Skeletal muscle tissue (tissue), 4 donors: ENCODE results near the gene BUB1B. TPM values are rescaled to one million over a fixed set of nuclear protein-coding genes. Genes with fewer than 3 reads are reported as not detected.

Experiments used
- H3K27ac ChIP-seq: one replicate; pipeline ENCODE4 v1.7.0; 2013; ENCODE audit warnings: mild to moderate bottlenecking, low read depth, low read length, inconsistent platforms
- H3K27me3 ChIP-seq, 3 donors: one replicate each; pipeline ENCODE4 v1.7.0; 2013; ENCODE audit warnings: low read length in 3 of 3; ENCODE audit not compliant: control insufficient read depth in 3 of 3, insufficient read depth in 3 of 3
- H3K36me3 ChIP-seq, 3 donors: one replicate each; pipeline ENCODE4 v1.7.0; 2013; ENCODE audit warnings: low read length in 3 of 3; ENCODE audit not compliant: control insufficient read depth in 3 of 3, insufficient read depth in 3 of 3
- H3K4me1 ChIP-seq, 3 donors: one replicate each; pipeline ENCODE4 v1.7.0; 2013; ENCODE audit warnings: low read length in 3 of 3, mild to moderate bottlenecking in 3 of 3; ENCODE audit not compliant: control insufficient read depth in 3 of 3, insufficient read depth in 3 of 3
- H3K4me3 ChIP-seq, 3 donors: one replicate each; pipeline ENCODE4 v1.7.0; 2013; ENCODE audit warnings: low read length in 3 of 3
- H3K9ac ChIP-seq, 3 donors: one replicate each; pipeline ENCODE4 v1.7.0; 2013; ENCODE audit warnings: low read length in 3 of 3, mild to moderate bottlenecking in 3 of 3, moderate library complexity in 2 of 3, low read depth in 1 of 3
- H3K9me3 ChIP-seq, 3 donors: one replicate each; pipeline ENCODE4 v1.7.0; 2013; ENCODE audit warnings: low read length in 3 of 3; ENCODE audit not compliant: control insufficient read depth in 3 of 3
- total RNA-seq: library from RNA; depleted of rRNA; stranded (reverse); fragments of >200 nt; gene quantifications from one replicate; pipeline ENCODE4 v1.2.3, GENCODE V29; 2014
- donor health status: Osteomylitis.

The BUB1B gene
- total RNA-seq, 1 donor from 2014 or later = 8.4 TPM

DNA sequence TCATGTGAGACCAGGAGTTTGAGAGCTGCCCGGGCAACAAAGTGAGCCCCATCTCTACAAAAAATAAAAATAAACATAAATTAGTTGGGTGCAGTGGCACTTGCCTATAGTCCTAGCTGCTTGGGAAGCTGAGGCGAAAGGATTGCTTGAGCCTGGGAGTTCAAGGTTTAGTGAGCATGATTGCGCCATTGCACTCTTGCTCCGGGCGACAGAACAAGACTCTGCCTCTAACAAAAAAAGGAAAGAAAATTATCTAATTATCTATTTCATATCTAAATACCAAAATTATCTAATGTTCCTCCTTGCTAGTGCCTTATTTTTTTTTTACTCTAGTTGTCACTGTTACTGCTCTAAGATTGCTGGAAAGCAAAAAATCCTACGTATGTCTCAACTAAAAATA, 61.3 kb downstream of the BUB1B start:
- Histone ChIP-seq H3K9ac (no peak overlapping the region), H3K36me3 (no peaks in the 10 kb centered on the region), H3K4me3 (no peak overlapping the region), H3K4me1 (peaks cover 0 to 3% (median 0%) of the 10 kb centered on the region in 3 donors), H3K27me3 (no peaks in the 10 kb centered on the region), H3K27ac (no peak overlapping the region), H3K9me3 (no peaks in the 10 kb centered on the region)

DNA sequence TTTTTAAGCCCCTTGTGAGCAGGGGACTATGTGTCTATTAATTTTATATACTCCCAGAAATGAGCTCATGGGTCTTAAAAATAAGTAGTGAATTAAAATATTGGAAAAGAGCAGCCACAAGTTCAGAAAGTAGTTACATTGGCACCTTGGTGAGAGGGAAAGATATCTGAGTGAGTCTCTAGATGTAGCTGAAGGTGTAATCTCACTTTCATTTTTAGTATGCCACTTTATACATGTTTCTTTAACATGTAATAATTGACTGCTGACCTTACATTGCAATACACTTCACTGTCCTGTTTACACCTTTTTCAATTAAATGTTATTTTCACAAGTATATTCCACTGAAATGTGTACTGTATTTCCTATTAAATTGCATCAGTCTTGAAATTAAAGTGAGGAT, 65.9 kb downstream of the BUB1B start:
- H3K27me3 ChIP-seq = no peaks in the 10 kb centered on the region
- no peaks in the 10 kb centered on the region for H3K9me3 ChIP-seq
- H3K27ac ChIP-seq = no peak overlapping the region
- no peaks in the 10 kb centered on the region for H3K36me3 ChIP-seq
- no peak overlapping the region for H3K4me3 ChIP-seq
- no peaks in the 10 kb centered on the region for H3K4me1 ChIP-seq
- no peak overlapping the region for H3K9ac ChIP-seq

DNA sequence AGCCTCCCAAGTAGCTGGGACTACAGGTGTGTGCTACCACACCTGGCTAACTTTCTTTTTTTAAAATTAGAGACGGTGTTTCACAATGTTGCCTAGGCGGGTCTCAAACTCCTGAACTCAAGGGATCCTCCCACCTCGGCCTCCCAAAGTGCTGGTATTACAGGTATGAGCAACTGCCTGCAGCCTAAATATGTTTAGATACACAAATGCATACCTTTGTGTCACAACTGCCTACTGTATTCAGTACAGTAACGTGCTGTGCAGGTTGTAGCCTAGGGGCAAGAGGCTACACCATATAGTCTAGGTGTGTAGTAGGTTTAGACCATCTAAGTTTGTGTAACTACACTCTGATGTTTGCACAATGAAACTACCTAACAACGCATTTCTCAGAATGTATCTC, 68.4 kb downstream of the BUB1B start:
- Histone ChIP-seq H3K9me3 (no peaks in the 10 kb centered on the region), H3K36me3 (no peaks in the 10 kb centered on the region), H3K9ac (no peak overlapping the region), H3K4me3 (no peak overlapping the region), H3K4me1 (no peaks in the 10 kb centered on the region), H3K27ac (no peak overlapping the region), H3K27me3 (no peaks in the 10 kb centered on the region)

DNA sequence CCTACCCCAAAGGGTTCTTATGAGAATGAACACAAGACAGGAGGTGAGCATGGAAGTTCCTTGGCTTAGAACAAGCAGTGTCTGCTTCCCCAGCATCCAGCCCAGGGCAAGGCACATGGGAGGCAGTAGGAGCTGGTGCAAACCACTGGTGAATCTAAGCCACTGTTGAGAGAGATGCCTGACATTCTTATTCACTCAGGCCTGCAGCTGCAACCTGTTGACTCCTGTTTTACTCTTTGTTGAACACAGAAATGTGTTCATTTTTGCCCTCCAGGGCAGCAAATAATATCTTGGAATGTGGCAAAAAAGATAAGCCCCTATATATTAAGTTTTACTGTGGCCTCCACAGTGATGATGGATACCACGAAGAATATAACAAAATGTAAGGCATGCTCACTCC, 69.1 kb downstream of the BUB1B start:
- no peaks in the 10 kb centered on the region for H3K4me1 ChIP-seq
- no peak overlapping the region for H3K4me3 ChIP-seq
- H3K27ac ChIP-seq = no peak overlapping the region
- no peaks in the 10 kb centered on the region for H3K36me3 ChIP-seq
- no peaks in the 10 kb centered on the region for H3K9me3 ChIP-seq
- H3K27me3 ChIP-seq = no peaks in the 10 kb centered on the region
- H3K9ac ChIP-seq = no peak overlapping the region

DNA sequence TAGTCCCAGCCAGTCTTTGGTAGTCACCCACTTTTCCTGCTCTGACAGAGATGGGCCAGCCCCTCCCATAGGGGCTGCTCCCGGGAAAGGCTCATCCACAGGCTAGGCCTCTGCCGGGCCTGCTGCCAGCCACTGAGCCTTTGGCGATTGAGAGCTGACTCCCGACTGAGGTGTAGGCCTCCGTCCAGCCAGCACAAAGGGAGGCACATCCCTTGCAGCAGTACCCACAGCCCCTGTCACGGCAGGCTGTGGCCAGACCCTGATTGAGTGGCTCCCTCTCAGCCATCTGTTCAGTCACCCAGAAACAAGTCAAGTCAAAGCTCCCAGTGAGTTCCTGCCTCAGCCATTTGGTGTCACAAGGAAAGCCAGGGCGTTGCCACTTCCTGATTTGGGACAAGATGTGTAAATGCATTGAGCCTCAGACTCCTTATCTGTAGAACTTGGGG, 71.8 kb downstream of the BUB1B start:
- H3K9ac ChIP-seq = no peak overlapping the region

DNA sequence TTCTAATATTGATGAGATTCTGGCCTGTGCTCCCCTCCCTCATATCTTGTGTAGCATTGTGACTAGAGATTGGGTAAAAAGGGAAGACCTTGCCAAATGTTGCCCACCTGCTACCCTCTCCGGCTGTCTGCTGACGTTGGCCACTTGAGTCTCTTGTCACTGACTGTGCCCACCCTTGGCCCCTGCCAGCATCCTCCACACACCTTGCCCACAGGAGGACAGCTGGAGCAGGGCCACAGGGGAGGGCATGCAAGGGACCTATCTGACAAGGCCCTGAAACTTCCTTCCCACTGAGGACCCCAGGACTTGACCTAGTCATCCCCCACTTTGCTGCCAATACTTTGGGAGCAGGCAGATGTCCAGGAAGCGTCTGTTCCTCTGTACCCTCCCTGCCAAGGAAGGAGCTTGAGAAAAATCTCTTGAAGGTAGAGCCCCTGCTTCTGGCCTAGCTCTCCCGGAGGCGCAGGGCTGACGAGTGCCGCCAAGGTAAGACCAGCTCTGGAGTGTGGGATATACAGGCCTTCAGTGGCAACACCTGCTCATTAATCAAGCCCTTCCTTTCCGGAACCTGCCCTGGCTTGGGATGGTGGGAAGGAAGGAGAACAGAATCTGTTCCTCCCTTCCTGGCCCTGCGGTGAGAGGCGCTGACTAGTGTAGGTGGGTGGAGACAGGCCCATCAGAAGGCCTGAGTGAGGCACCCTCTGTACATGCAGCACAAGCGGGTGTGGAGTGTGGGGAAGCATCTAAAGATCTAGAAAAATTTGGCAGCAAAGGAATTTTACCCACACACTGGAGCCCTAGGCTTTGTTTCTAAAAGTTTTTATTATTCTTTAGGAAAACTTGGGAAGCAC, 73.1 kb downstream of the BUB1B start:
- H3K27ac ChIP-seq = no peak overlapping the region
- H3K9me3 ChIP-seq = no peaks in the 10 kb centered on the region
- no peak overlapping the region for H3K4me3 ChIP-seq
- peaks cover 0 to 10% (median 0%) of the 10 kb centered on the region in 3 donors for H3K27me3 ChIP-seq
- no peaks in the 10 kb centered on the region for H3K36me3 ChIP-seq
- H3K4me1 ChIP-seq = peaks cover 0 to 5% (median 5%) of the 10 kb centered on the region in 3 donors
- no peak overlapping the region for H3K9ac ChIP-seq

More for the DNA sequence above, 71.8 kb downstream of the BUB1B start:
- Histone ChIP-seq H3K4me3 (no peak overlapping the region), H3K9me3 (no peaks in the 10 kb centered on the region), H3K27me3 (no peaks in the 10 kb centered on the region), H3K27ac (no peak overlapping the region), H3K36me3 (no peaks in the 10 kb centered on the region), H3K4me1 (no peaks in the 10 kb centered on the region)

DNA sequence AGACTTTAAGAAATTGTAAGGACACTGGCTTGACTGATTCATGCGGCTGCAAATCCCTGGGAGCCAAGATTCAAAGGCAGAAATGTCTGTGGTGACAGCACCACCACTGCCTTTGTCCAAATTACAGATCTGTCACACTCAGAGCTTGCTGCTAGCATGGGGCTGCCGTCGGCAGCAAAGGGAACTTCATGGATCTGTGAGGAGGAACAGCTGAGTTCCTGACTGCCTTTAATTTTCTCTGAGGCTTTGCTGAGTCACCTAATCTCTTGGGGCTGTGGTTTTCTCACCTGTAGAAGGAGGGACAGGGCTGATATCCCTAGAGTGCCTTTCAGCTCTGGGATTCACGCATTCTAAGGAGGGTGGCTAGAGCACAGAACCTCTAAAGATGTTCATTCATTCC, 73.9 kb downstream of the BUB1B start:
- Histone ChIP-seq H3K9me3 (no peaks in the 10 kb centered on the region), H3K36me3 (no peaks in the 10 kb centered on the region), H3K27ac (no peak overlapping the region), H3K4me3 (no peak overlapping the region), H3K9ac (no peak overlapping the region), H3K27me3 (peaks cover 3 to 18% (median 8%) of the 10 kb centered on the region in 3 donors), H3K4me1 (peaks cover 5 to 11% (median 8%) of the 10 kb centered on the region in 3 donors)

DNA sequence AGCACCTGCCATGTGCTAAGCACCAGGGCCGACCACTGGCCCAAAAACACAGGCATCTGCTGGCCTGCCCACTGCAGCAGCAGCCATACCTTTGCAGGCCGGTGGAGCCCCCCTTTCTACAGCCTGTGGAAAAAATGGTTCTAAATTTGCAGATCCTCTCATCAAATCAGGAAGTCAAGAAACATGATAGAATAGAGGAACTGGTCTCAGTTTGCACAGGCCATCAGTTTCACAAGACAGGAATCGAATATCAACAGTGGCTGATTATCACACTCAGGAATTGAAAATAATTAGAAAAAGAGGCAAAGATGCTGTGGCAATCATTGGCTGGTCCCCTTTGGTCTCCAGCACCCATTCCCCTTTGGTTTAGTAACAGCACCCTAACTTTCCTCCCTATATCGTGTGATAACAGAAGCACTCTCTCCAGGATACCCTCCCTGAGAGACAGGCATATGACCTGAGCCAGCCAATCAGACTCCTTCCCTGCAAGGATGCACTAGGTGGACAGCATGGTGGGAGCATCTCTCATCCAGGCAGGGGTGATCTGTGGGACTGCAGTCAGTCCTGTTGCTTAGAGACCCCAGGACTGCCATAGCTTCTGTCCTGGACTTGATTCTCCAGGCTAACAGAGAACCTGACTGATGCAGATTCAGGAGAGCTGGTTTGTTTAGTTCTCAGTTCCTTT, 74.5 kb downstream of the BUB1B start:
- Histone ChIP-seq H3K27ac (no peak overlapping the region), H3K27me3 (peaks cover 6 to 24% (median 10%) of the 10 kb centered on the region in 3 donors), H3K9me3 (no peaks in the 10 kb centered on the region), H3K4me3 (no peak overlapping the region), H3K36me3 (no peaks in the 10 kb centered on the region), H3K9ac (no peak overlapping the region), H3K4me1 (peaks cover 5 to 11% (median 8%) of the 10 kb centered on the region in 3 donors)

DNA sequence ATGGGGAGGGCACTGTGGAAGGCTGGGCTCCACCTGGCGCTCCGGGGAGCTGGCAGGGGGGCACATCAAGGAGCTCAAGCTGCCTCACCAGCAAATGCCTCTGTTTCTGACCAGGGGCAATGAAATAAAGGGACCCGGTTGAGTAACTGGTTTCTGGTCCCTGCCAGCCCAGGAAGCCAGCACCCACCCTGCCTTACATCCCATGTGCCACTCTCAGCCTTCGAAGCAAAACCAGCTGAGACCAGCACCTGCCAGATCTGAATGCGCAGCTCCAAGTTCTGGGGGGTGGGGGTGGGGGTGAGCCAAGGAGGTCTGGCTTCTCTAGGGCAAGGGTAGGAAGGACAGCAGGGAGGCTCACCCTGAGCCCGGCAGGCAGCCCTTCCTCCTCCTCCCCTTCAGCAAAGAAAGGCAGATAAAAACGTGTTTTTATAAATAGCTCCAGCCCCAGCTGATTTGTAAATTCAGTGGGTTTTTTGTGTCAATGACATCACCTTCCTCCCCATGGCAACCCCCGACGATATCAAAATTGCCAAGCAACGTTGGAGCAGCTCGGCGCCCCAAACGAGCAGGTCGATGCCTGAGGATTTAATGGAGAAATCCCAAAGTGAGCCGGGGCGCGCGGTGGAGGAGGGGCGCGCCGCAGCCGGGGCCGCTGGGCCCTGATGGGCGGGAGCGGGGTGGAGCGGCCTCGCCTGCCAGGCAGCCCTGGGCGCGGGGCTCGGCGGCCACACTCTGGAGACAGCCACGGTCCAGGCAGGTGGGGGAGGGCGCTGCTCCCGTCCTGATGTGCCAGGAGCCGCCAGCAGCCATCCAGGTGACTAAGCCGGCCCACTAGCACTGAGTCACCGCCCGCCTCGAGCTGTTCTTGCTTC, 77.9 kb downstream of the BUB1B start, which contains the start of gene PAK6:
Gene PAK6 (plus strand): TSS at position 532 of the 872 bp plus-strand sequence. CDS start 25,723 bp downstream, outside the sequence.
- Histone ChIP-seq H3K9me3 (no peaks in the 10 kb centered on the region), H3K4me3 (peak within 1 kb of the TSS in 2 of 3 donors; percentile 29 to 52), H3K9ac (peak within 1 kb of the TSS in 1 of 3 donors; percentile 40), H3K36me3 (no peaks in the 10 kb centered on the region), H3K4me1 (peaks cover 5 to 11% (median 8%) of the 10 kb centered on the region in 3 donors), H3K27me3 (peaks cover 6 to 37% (median 12%) of the 10 kb centered on the region in 3 donors), H3K27ac (no peak within 1 kb of the TSS)
